Erythroblast (primary cell): ENCODE measurements around the gene TRPC6.

Experiments
- GATA1 ChIP-seq: IDR thresholded peaks from 2 replicates; pipeline ENCODE4 v1.6.1; 2011; ENCODE audit warnings: low read depth, mild to moderate bottlenecking, control low read depth, low read length, moderate library complexity
- POLR2A ChIP-seq: IDR thresholded peaks from 2 replicates; pipeline ENCODE4 v1.6.1; 2011; ENCODE audit warnings: mild to moderate bottlenecking, low read length

DNA sequence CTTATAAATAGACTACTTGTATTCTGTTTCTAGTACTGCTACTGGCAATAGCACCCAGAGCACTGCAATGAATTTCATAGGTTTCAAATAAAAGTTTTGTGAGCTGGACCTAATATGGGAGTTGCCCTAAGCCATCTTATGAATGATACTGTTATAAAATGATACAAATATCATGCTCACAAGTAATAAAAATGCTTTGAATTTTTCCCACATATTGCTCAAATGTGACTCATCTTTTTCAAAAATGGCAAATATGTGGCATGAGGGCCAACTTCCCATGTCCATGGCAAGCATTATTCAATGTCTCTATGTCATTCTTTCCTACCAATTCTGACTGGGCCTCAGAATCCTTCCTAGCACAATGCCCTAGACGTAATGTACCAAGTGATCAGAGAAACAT is 137.6 kb downstream of the TRPC6 start:
- TF ChIP-seq POLR2A (no peak), GATA1 (no peak)
